Gastrocnemius medialis (tissue), 4 donors: ENCODE results near the gene CYLD.

Experiments
- CTCF ChIP-seq, 5 experiments: fragments of 450-650 bp in 3 of 5; fragments of 200-600 bp in 2 of 5; sonication (generic) in 2 of 5; IDR thresholded peaks in 4 of 5; conservative IDR thresholded peaks in 1 of 5; 1 replicate in 4 of 5; 2 replicates in 1 of 5; pipeline ENCODE4 v1.5.1; 2016 to 2019; ENCODE audit warnings: antibody characterized with exemption in 5 of 5, mild to moderate bottlenecking in 3 of 5, moderate library complexity in 3 of 5
- POLR2A ChIP-seq, 2 donors: fragments of 450-650 bp; IDR thresholded peaks; one replicate each; pipeline ENCODE4 v1.6.1; 2017; ENCODE audit warnings: antibody characterized with exemption in 2 of 2, mild to moderate bottlenecking in 2 of 2, moderate library complexity in 2 of 2

GRCh38 chr16:50696575-50697420, 45.1 kb upstream of the CYLD start:
- TF ChIP-seq CTCF (IDR thresholded peaks at IDR 0.05 in 4 of 5, conservative IDR thresholded peaks at IDR 0.05 in 1 of 5) (no peak), POLR2A (IDR thresholded peaks at IDR 0.05) (peak; percentile 23 to 35)
